Transverse colon (tissue), 3 donors: ENCODE results near the gene SLC6A18.

Source experiments
- EP300 ChIP-seq: sonication (generic); formaldehyde crosslinking; IDR thresholded peaks from one replicate; pipeline ENCODE4 v1.6.1; 2017; ENCODE audit warnings: antibody characterized with exemption, low read depth
- POLR2AphosphoS5 ChIP-seq, 3 donors: sonication (generic); formaldehyde crosslinking; IDR thresholded peaks; one replicate each; pipeline ENCODE4 v1.6.1; 2016; ENCODE audit warnings: antibody characterized with exemption in 3 of 3

DNA sequence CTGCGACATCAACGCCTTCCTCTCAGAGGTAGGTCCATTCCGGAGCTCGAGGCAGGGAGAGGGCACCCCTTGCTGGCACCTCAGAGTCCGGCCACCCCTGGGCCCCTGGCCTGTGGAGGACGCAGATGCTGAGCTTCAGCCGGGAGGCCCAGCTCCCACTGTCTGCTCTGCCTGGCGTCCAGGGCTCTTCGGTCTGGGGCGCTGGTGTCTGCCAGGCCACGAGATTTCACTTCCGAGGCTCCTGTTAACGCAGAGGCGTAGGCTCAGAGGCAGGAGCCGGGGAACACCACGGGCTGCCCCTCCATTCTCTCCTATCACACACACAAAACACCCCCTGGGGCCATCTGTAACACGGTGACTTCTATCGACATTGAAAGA lies 8.3 kb upstream of the SLC6A18 start:
- TF ChIP-seq EP300 (no peak), POLR2AphosphoS5 (IDR thresholded peaks at IDR 0.05) (no peak)
